T-cell (primary cell): ENCODE results near the gene HOTAIR. TPM values are rescaled to one million over a fixed set of nuclear protein-coding genes. Genes with fewer than 3 reads are reported as not detected.

Source experiments
- ATAC-seq, 4 experiments: fragments of 200-7000 bp in 3 of 4; fragments of 150-1000 bp in 1 of 4; cut with Tn5 transposase; replicated peaks in 1 of 4; 1 replicate in 3 of 4; 2 replicates in 1 of 4; pipeline ENCODE4 v1.10.0; 2021; ENCODE audit warnings: moderate library complexity in 3 of 4, mild to moderate bottlenecking in 2 of 4, moderate number of reproducible peaks in 1 of 4
- CTCF ChIA-PET, 2 donors: fragments of 300-600 bp; sonication (Branson Sonifier 250); formaldehyde crosslinking; loops; one replicate each; lab custom pipeline; 2022; ENCODE audit warnings: antibody characterized with exemption in 2 of 2; lab: Charles Lee
- POLR2A ChIA-PET, 2 donors: fragments of 300-600 bp; sonication (Branson Sonifier 250); formaldehyde crosslinking; loops; one replicate each; lab custom pipeline; 2022; ENCODE audit warnings: antibody characterized with exemption in 2 of 2; lab: Charles Lee
- DNase-seq, 35 experiments: peaks; one replicate each; pipeline versions ENCODE4 v3.0.0 to v3.0.0-alpha.2; 2013 to 2023
- H3K27ac ChIP-seq: one replicate; pipeline ENCODE4 v1.5.1; 2013; ENCODE audit warnings: low read length
- H3K27me3 ChIP-seq, 2 experiments: replicated peaks in 1 of 2; 1 replicate in 1 of 2; 2 replicates in 1 of 2; pipeline versions ENCODE4 v1.6.1 to v1.7.0; 2013; ENCODE audit warnings: low read length in 1 of 2, mixed read lengths in 1 of 2; ENCODE audit not compliant: control insufficient read depth in 2 of 2, insufficient read depth in 2 of 2; ENCODE audit errors: extremely low read depth in 1 of 2
- H3K36me3 ChIP-seq, 2 donors: 1 replicate in 1 of 2; 2 replicates in 1 of 2; pipeline versions ENCODE4 v1.6.1 to v1.7.0; 2013; ENCODE audit warnings: low read length in 1 of 2; ENCODE audit not compliant: control insufficient read depth in 2 of 2, insufficient read depth in 1 of 2; ENCODE audit errors: extremely low read depth in 1 of 2
- H3K4me1 ChIP-seq, 2 experiments: 1 replicate in 1 of 2; 2 replicates in 1 of 2; pipeline versions ENCODE4 v1.6.1 to v1.7.0; 2013; ENCODE audit warnings: low read length in 2 of 2, mixed read lengths in 1 of 2; ENCODE audit not compliant: insufficient read depth in 2 of 2, control insufficient read depth in 1 of 2; ENCODE audit errors: extremely low read depth in 1 of 2
- H3K4me3 ChIP-seq, 2 donors: 1 replicate in 1 of 2; 2 replicates in 1 of 2; pipeline versions ENCODE4 v1.5.1 to v1.7.0; 2013; ENCODE audit warnings: mild to moderate bottlenecking in 2 of 2, low read length in 1 of 2, moderate library complexity in 1 of 2; ENCODE audit not compliant: control insufficient read depth in 1 of 2; ENCODE audit errors: extremely low read depth in 1 of 2
- H3K9me3 ChIP-seq: 2 replicates; pipeline ENCODE4 v1.7.0; 2013
- H3K27ac Mint-ChIP-seq, 2 donors: one replicate each; pipeline ENCODE4 v1.8.0; 2020 to 2021; ENCODE audit warnings: mild to moderate bottlenecking in 2 of 2, mixed read lengths in 2 of 2
- H3K27me3 Mint-ChIP-seq, 2 donors: one replicate each; pipeline ENCODE4 v1.8.0; 2021 to 2022; ENCODE audit warnings: mixed read lengths in 2 of 2
- H3K36me3 Mint-ChIP-seq: one replicate; pipeline ENCODE4 v1.8.0; 2021; ENCODE audit warnings: mixed read lengths
- H3K4me1 Mint-ChIP-seq, 3 donors: one replicate each; pipeline ENCODE4 v1.8.0; 2020 to 2022; ENCODE audit warnings: mixed read lengths in 3 of 3, mild to moderate bottlenecking in 1 of 3
- H3K4me3 Mint-ChIP-seq, 3 donors: one replicate each; pipeline ENCODE4 v1.8.0; 2020 to 2022; ENCODE audit warnings: mild to moderate bottlenecking in 3 of 3, mixed read lengths in 3 of 3, moderate library complexity in 3 of 3
- H3K9me3 Mint-ChIP-seq, 3 donors: one replicate each; pipeline ENCODE4 v1.8.0; 2020 to 2022; ENCODE audit warnings: mixed read lengths in 3 of 3
- WGBS: methylation state at CpG from one replicate; pipeline ENCODE4 v1.1.5; 2013; ENCODE audit warnings: missing lambda C conversion rate; ENCODE audit not compliant: insufficient coverage; 5-methylcytosine and 5-hydroxymethylcytosine counted together
- total RNA-seq, 35 experiments: library from RNA in 6 of 35; stranded (reverse) in 6 of 35; fragments of 120-200 nt in 1 of 35; gene quantifications; one replicate each; pipeline versions ENCODE4 v1.2.1 to v1.2.4 and lab custom pipeline; 2013 to 2026

The HOTAIR gene
- total RNA-seq, 5 donors from 2014 or later (not counting 1 experiment from before 2014, with no cell fraction given), result not detected

- Mint-ChIP-seq H3K4me1 (peaks cover 31 to 44% (median 36%) of the 10 kb centered on the region in 3 donors), H3K27me3 (peaks cover 96 to 99% of the 10 kb centered on the region in 2 donors), H3K36me3 (no peaks in the 10 kb centered on the region), H3K4me3 (peak overlapping the region in 1 of 3 donors; percentile 55), H3K27ac (no peak overlapping the region), H3K9me3 (no peaks in the 10 kb centered on the region)
- WGBS, result 0% methylated on average over 1 of the region's 5 CpGs
- ChIA-PET CTCF (no interaction called here), POLR2A (no interaction called here)
- H3K27me3 ChIP-seq, result peaks cover 44 to 96% of the 10 kb centered on the region in 2 experiments
- H3K9me3 ChIP-seq, result no peaks in the 10 kb centered on the region
- no peaks in the 10 kb centered on the region for H3K36me3 ChIP-seq
- peaks cover 0 to 32% of the 10 kb centered on the region in 2 experiments for H3K4me1 ChIP-seq
- ATAC-seq, result no peak
- no peak overlapping the region for H3K27ac ChIP-seq
- H3K4me3 ChIP-seq, result no peak overlapping the region
- no peak for DNase-seq
These were observed 7.3 kb downstream of the HOTAIR start for GRCh38 chr12:53967421-53967925.

GRCh38 chr12:53966385-53967133 lies 8.2 kb downstream of the HOTAIR start:
- ATAC-seq, result no peak
- 15% methylated on average over 33 of the region's 36 CpGs for WGBS

GRCh38 chr12:53966085-53966384 lies 8.7 kb downstream of the HOTAIR start:
- no peaks in the 10 kb centered on the region for H3K36me3 ChIP-seq
- H3K4me1 Mint-ChIP-seq, result peaks cover 31 to 44% (median 36%) of the 10 kb centered on the region in 3 donors
- H3K4me3 Mint-ChIP-seq, result peak overlapping the region in 2 of 3 donors; percentile 5 to 55
- no peaks in the 10 kb centered on the region for H3K9me3 Mint-ChIP-seq
- peaks cover 36 to 93% of the 10 kb centered on the region in 2 experiments for H3K27me3 ChIP-seq
- CTCF ChIA-PET, result no interaction called here
- 4% methylated on average over 7 of the region's 15 CpGs for WGBS
- peaks cover 0 to 38% of the 10 kb centered on the region in 2 experiments for H3K4me1 ChIP-seq
- no peaks in the 10 kb centered on the region for H3K36me3 Mint-ChIP-seq
- H3K4me3 ChIP-seq, result peak overlapping the region in 1 of 2 donors; percentile 30
- ATAC-seq (no peak), DNase-seq (no peak)
- H3K27ac ChIP-seq, result no peak overlapping the region
- peaks cover 86 to 93% of the 10 kb centered on the region in 2 donors for H3K27me3 Mint-ChIP-seq
- no peak overlapping the region for H3K27ac Mint-ChIP-seq
- POLR2A ChIA-PET, result no interaction called here
- H3K9me3 ChIP-seq, result no peaks in the 10 kb centered on the region

More at GRCh38 chr12:53966385-53967133, 8.2 kb downstream of the HOTAIR start:
- H3K36me3 Mint-ChIP-seq, result no peaks in the 10 kb centered on the region
- peak overlapping the region in 2 of 3 donors; percentile 5 to 55 for H3K4me3 Mint-ChIP-seq
- no peak for DNase-seq
- Histone ChIP-seq H3K4me3 (no peak overlapping the region), H3K27ac (no peak overlapping the region), H3K27me3 (peaks cover 41 to 93% of the 10 kb centered on the region in 2 experiments), H3K36me3 (no peaks in the 10 kb centered on the region), H3K9me3 (no peaks in the 10 kb centered on the region), H3K4me1 (peaks cover 0 to 33% of the 10 kb centered on the region in 2 experiments)
- peaks cover 91 to 97% of the 10 kb centered on the region in 2 donors for H3K27me3 Mint-ChIP-seq
- ChIA-PET CTCF (no interaction called here), POLR2A (no interaction called here)
- H3K9me3 Mint-ChIP-seq, result no peaks in the 10 kb centered on the region
- no peak overlapping the region for H3K27ac Mint-ChIP-seq
- peaks cover 31 to 44% (median 36%) of the 10 kb centered on the region in 3 donors for H3K4me1 Mint-ChIP-seq

GRCh38 chr12:53965281-53966084 lies 9.3 kb downstream of the HOTAIR start:
- peak overlapping the region in 1 of 2 donors; percentile 30 for H3K4me3 ChIP-seq
- H3K9me3 ChIP-seq, result no peaks in the 10 kb centered on the region
- no peak overlapping the region for H3K27ac Mint-ChIP-seq
- peaks cover 0 to 1% (median 0%) of the 10 kb centered on the region in 3 donors for H3K9me3 Mint-ChIP-seq
- peaks cover 83 to 90% of the 10 kb centered on the region in 2 donors for H3K27me3 Mint-ChIP-seq
- peaks cover 32 to 44% (median 37%) of the 10 kb centered on the region in 3 donors for H3K4me1 Mint-ChIP-seq
- no peaks in the 10 kb centered on the region for H3K36me3 Mint-ChIP-seq
- peak overlapping the region in 1 of 3 donors; percentile 55 for H3K4me3 Mint-ChIP-seq
- no peaks in the 10 kb centered on the region for H3K36me3 ChIP-seq
- no peak overlapping the region for H3K27ac ChIP-seq
- ChIA-PET CTCF (no interaction called here), POLR2A (interaction anchor here in 1 of 2 donors (0.7 kb wide), 1 partner anchor 28 kb away, joined by 5 read pairs; no protein-coding TSS in a partner anchor)
- H3K4me1 ChIP-seq, result peaks cover 0 to 43% of the 10 kb centered on the region in 2 experiments
- ATAC-seq (no peak), DNase-seq (no peak)
- WGBS, result 7% methylated on average over 18 of the region's 18 CpGs
- peaks cover 33 to 93% of the 10 kb centered on the region in 2 experiments for H3K27me3 ChIP-seq

GRCh38 chr12:53964315-53964713 lies 10.4 kb downstream of the HOTAIR start:
- H3K27ac Mint-ChIP-seq, result peak overlapping the region in 1 of 2 donors; percentile 65
- no CpG with 5 or more reads among the region's 2 CpGs for WGBS
- Histone ChIP-seq H3K4me3 (no peak overlapping the region), H3K27me3 (peaks cover 34 to 93% of the 10 kb centered on the region in 2 experiments), H3K9me3 (no peaks in the 10 kb centered on the region), H3K4me1 (peaks cover 0 to 43% of the 10 kb centered on the region in 2 experiments), H3K27ac (no peak overlapping the region), H3K36me3 (no peaks in the 10 kb centered on the region)
- H3K36me3 Mint-ChIP-seq, result no peaks in the 10 kb centered on the region
- peaks cover 0 to 4% (median 0%) of the 10 kb centered on the region in 3 donors for H3K9me3 Mint-ChIP-seq
- ATAC-seq (no peak), DNase-seq (no peak)
- ChIA-PET CTCF (no interaction called here), POLR2A (no interaction called here)
- peaks cover 83 to 90% of the 10 kb centered on the region in 2 donors for H3K27me3 Mint-ChIP-seq
- peak overlapping the region in 1 of 3 donors; percentile 55 for H3K4me3 Mint-ChIP-seq
- H3K4me1 Mint-ChIP-seq, result peaks cover 40 to 44% (median 40%) of the 10 kb centered on the region in 3 donors
